Testis (tissue), 2 donors: ENCODE data around the gene DDX54.

Source experiments
- POLR2A ChIP-seq: fragments of 450-650 bp; IDR thresholded peaks from one replicate; pipeline ENCODE4 v1.6.1; 2017; ENCODE audit warnings: antibody characterized with exemption, mild to moderate bottlenecking, moderate library complexity
- TF ChIP-seq, protein P1 (sequence below), 3 experiments: fragments of 450-650 bp in 2 of 3; fragments of 200-600 bp in 1 of 3; sonication (generic) in 1 of 3; IDR thresholded peaks; one replicate each; pipeline ENCODE4 v1.5.1; 2016 to 2019; ENCODE audit warnings: antibody characterized with exemption in 3 of 3, mild to moderate bottlenecking in 2 of 3, moderate library complexity in 1 of 3

- TF ChIP-seq, protein P1, sequence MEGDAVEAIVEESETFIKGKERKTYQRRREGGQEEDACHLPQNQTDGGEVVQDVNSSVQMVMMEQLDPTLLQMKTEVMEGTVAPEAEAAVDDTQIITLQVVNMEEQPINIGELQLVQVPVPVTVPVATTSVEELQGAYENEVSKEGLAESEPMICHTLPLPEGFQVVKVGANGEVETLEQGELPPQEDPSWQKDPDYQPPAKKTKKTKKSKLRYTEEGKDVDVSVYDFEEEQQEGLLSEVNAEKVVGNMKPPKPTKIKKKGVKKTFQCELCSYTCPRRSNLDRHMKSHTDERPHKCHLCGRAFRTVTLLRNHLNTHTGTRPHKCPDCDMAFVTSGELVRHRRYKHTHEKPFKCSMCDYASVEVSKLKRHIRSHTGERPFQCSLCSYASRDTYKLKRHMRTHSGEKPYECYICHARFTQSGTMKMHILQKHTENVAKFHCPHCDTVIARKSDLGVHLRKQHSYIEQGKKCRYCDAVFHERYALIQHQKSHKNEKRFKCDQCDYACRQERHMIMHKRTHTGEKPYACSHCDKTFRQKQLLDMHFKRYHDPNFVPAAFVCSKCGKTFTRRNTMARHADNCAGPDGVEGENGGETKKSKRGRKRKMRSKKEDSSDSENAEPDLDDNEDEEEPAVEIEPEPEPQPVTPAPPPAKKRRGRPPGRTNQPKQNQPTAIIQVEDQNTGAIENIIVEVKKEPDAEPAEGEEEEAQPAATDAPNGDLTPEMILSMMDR (IDR thresholded peaks at IDR 0.05), result no peak
- no peak for TF ChIP-seq POLR2A
Measured at GRCh38 chr12:113195598-113195997, 10.3 kb upstream of the DDX54 start.
